ENCODE measurements around the gene IL22RA2.

IL22RA2 gene

DNA sequence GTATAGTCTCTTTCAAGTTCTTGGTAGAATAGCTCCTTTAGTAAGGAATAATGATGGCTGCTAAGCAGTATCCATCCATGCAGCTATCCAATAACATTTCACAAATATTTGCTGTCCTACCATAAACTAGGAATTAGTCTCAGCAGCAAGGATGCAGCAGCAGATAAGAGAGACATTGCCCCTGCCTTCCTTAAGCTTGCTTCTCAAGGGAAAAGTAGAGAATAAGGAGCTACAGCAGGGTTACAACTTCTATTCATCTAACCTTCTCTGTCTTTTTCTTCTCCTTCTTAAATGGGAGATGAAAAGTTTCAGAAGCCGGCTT lies 2.4 kb downstream of the IL22RA2 start:
- TF ChIP-seq, protein P1, sequence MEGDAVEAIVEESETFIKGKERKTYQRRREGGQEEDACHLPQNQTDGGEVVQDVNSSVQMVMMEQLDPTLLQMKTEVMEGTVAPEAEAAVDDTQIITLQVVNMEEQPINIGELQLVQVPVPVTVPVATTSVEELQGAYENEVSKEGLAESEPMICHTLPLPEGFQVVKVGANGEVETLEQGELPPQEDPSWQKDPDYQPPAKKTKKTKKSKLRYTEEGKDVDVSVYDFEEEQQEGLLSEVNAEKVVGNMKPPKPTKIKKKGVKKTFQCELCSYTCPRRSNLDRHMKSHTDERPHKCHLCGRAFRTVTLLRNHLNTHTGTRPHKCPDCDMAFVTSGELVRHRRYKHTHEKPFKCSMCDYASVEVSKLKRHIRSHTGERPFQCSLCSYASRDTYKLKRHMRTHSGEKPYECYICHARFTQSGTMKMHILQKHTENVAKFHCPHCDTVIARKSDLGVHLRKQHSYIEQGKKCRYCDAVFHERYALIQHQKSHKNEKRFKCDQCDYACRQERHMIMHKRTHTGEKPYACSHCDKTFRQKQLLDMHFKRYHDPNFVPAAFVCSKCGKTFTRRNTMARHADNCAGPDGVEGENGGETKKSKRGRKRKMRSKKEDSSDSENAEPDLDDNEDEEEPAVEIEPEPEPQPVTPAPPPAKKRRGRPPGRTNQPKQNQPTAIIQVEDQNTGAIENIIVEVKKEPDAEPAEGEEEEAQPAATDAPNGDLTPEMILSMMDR (IDR thresholded peaks at IDR 0.05), result no peak
- H3K4me1 ChIP-seq (ENCODE audit: control insufficient read depth in 1 of 2, insufficient read depth in 1 of 2, low read depth in 1 of 2, low read length in 1 of 2), result peaks cover 12 to 25% of the 10 kb centered on the region in 2 experiments
- H3K27me3 ChIP-seq, result no peaks in the 10 kb centered on the region
- H3K9me3 ChIP-seq, result no peaks in the 10 kb centered on the region
- H3K36me3 ChIP-seq, result no peaks in the 10 kb centered on the region
- H3K4me3 ChIP-seq (ENCODE audit: low read depth in 1 of 2, low read length in 1 of 2), result no peak overlapping the region
- no peak overlapping the region for H3K27ac ChIP-seq

DNA sequence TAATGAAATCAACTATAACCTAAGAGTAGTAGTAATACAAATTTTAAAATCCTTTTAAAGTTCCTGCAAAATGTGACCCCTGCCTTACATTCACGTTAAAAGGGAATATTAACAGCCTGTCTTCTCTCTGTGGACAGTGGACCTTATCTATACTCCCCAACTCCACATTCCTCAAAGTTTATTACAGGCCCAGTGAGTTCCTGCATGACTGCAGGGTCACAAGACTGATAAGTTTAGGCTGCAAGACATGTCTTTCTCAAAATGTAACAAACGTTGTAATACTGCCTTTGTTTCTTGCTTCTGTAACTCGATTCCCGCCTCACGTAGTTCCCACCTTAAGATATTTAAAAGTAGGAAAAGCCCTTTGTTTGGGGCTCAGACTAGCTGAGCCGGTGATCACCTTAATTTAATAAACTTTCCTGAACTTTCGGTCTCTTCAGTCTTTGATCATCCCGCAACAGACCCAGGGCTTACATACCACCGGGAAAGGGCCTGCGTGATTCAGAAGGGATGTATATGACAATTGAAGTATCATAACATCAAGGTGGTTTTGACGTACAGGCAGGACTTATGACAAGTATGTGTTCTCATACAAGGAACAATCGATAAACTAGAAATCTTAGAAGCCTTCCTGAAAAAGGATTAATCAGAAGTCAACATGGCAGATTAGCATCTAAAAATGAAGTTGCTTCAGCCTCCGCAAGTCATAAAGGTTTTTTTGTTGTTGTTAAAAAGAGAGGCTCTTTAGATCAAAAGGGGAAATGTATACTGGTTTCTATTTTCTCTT lies 3.0 kb downstream of the IL22RA2 start:
- Histone ChIP-seq H3K4me3 (ENCODE audit: low read depth in 1 of 2, low read length in 1 of 2) (no peak overlapping the region), H3K9me3 (no peaks in the 10 kb centered on the region), H3K27ac (no peak overlapping the region), H3K27me3 (no peaks in the 10 kb centered on the region), H3K4me1 (ENCODE audit: control insufficient read depth in 1 of 2, insufficient read depth in 1 of 2, low read depth in 1 of 2, low read length in 1 of 2) (peaks cover 17 to 30% of the 10 kb centered on the region in 2 experiments), H3K36me3 (no peaks in the 10 kb centered on the region)
- TF ChIP-seq, protein P1 (IDR thresholded peaks at IDR 0.05), result no peak

DNA sequence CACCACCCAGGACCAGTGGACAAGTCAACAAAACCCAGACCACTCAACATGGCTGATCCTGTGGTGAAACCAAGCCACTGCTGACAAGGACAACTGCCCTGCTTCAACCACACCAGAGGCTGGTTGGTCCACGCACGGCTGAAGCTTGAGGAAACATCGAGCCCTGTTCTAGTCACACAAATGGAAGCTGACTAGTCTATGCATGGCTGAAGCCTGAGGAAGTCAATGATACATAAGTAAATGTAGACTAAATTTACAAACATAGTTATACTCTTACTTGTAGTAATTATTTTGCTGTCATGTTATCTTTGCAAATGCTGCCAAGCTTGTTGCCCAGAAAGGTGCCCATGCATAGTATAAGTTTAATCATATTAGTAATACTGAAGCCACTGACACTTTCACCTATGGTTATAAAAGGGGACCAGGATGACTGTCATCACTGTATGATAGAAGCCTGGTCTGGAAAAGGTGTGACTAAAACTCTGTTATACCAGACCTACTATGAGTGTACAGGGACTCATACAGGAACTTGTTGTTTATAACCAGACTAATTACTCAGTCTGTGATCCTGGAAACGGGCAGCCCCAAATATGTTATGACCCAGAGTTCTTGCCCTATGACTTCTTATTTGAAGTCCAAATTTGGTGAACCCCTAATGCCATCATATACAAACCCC lies 5.6 kb downstream of the IL22RA2 start:
- H3K4me1 ChIP-seq (ENCODE audit: control insufficient read depth in 1 of 2, insufficient read depth in 1 of 2, low read depth in 1 of 2, low read length in 1 of 2), result peaks cover 25 to 51% of the 10 kb centered on the region in 2 experiments
- H3K4me3 ChIP-seq (ENCODE audit: low read depth in 1 of 2, low read length in 1 of 2), result no peak overlapping the region
- TF ChIP-seq, protein P1 (IDR thresholded peaks at IDR 0.05), result no peak
- H3K9me3 ChIP-seq, result no peaks in the 10 kb centered on the region
- H3K36me3 ChIP-seq, result no peaks in the 10 kb centered on the region
- no peaks in the 10 kb centered on the region for H3K27me3 ChIP-seq
- H3K27ac ChIP-seq, result no peak overlapping the region

DNA sequence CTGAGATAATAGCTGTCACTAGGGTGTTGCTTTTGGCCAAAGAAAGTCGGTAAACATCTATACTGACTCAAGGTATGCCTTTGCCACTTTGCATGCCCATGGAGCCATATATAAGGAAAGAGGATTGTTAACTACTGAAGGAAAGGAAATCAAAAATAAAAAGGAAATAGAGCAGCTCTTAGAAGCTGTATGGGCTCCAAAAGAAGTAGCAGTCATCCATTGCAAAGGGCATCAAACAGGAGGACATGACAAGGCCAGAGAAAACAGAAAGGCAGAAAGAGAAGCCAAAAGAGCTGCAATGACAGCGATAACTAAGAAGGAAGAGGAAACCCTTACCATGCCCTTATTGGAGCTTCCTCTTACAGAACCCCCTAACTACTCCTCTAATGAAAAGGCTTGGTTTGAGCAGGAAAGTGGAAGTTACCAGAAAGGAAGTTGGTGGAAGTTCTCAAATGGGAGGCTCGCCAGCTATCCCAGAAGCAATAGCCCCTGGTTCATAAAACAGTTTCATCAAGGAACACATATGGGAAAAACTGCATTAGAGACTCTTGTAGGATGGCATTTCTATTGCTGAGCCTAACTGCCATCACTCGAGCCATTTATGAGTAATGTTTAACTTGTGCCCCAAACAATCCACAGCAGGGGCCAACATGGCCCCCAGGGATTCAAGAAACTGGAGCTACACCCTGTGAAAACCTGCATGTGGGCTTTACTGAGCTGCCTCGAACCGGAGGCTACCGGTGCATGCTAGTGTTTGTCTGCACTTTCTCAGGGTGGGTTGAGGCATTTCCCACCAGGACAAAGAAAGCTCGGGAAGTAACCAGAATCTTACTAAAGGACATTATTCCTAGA lies 7.0 kb downstream of the IL22RA2 start:
- peak overlapping the region; percentile 4 to 33 for H3K4me3 ChIP-seq (ENCODE audit: low read depth in 1 of 2, low read length in 1 of 2)
- H3K4me1 ChIP-seq (ENCODE audit: control insufficient read depth in 1 of 2, insufficient read depth in 1 of 2, low read depth in 1 of 2, low read length in 1 of 2), result peaks cover 32 to 60% of the 10 kb centered on the region in 2 experiments
- TF ChIP-seq, protein P1 (IDR thresholded peaks at IDR 0.05), result no peak
- no peaks in the 10 kb centered on the region for H3K36me3 ChIP-seq
- H3K9me3 ChIP-seq, result no peaks in the 10 kb centered on the region
- peak overlapping the region; percentile 81 for H3K27ac ChIP-seq
- no peaks in the 10 kb centered on the region for H3K27me3 ChIP-seq

DNA sequence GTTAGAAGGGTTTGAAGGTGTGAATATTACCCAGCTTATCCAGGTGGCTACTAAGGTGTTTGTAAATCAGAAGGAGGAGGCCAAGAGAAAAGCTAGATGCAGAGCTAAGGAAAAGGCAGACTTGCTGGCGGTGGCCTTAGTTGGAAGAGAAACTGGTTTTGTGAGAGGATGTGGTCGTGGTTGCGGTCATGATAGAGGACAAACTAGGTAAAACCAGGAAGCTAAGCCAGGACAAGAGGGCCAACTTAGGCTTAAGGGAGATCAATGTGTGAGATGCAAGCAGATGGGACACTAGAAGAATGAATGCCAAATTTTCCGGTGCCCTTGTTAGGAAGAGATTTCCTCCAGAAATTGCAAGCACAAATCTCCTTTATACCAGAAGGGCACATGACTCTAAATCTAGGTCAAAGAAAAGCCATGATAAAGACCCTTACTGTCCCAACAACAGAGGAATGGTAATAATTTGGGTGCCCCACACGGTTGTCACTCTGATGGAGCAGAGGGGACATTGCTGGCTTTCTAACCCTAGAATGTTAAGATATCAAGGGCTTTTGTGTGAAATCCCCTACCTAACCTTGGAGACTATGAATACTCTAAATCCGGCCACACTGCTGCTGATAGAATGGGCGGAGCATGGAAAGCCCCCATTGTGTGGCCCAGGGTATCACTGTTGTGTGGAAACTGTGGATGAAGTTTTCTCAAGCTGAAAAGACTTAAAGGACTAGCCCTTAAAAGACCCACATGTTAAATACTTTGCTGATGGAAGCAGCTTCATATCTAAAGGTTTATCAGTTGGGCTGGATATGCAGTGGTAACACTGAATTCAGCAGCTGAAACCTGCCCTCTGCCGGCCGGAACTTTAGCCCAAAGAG lies 7.8 kb downstream of the IL22RA2 start:
- peaks cover 34 to 67% of the 10 kb centered on the region in 2 experiments for H3K4me1 ChIP-seq (ENCODE audit: control insufficient read depth in 1 of 2, insufficient read depth in 1 of 2, low read depth in 1 of 2, low read length in 1 of 2)
- H3K9me3 ChIP-seq, result no peaks in the 10 kb centered on the region
- peak overlapping the region; percentile 81 for H3K27ac ChIP-seq
- H3K36me3 ChIP-seq, result no peaks in the 10 kb centered on the region
- TF ChIP-seq, protein P1 (IDR thresholded peaks at IDR 0.05), result no peak
- no peaks in the 10 kb centered on the region for H3K27me3 ChIP-seq
- peak overlapping the region in 1 of 2 experiments; percentile 33 for H3K4me3 ChIP-seq (ENCODE audit: low read depth in 1 of 2, low read length in 1 of 2)
